ENCODE results near the gene SDF2.

- TF ChIP-seq CTCF (IDR thresholded peaks at IDR 0.05; ENCODE audit: insufficient read depth, low read length, poor library complexity, severe bottlenecking) (no peak), EZH2phosphoT487 (conservative IDR thresholded peaks at IDR 0.05; ENCODE audit: low read length) (no peak)
These were observed 44.1 kb upstream of the SDF2 start for GRCh38 chr17:28705728-28706334.

Measured in SU-DHL-6 (cell line).